ENCODE data around the gene RAC2.
"Not testable (repeated sequence)": the region's sequence is repeated elsewhere in the genome, so short reads cannot be mapped to it uniquely, and the experiment has no call there.

RAC2 gene

GRCh38 chr22:37201443-37201820, 42.6 kb downstream of the RAC2 start:
- DNase-seq: not testable (repeated sequence)

- no peak for DNase-seq
Measured at GRCh38 chr22:37199760-37200108, 44.3 kb downstream of the RAC2 start.

GRCh38 chr22:37199103-37199759, 44.8 kb downstream of the RAC2 start:
- peak; percentile 99 for DNase-seq

GRCh38 chr22:37198258-37199102, 45.6 kb downstream of the RAC2 start:
- DNase-seq: peak; percentile 92

- DNase-seq: no peak
Measured at GRCh38 chr22:37197451-37198257, 46.4 kb downstream of the RAC2 start.

- no peak for DNase-seq
Measured at GRCh38 chr22:37196539-37197450, 47.3 kb downstream of the RAC2 start.

- no peak for DNase-seq
Measured at GRCh38 chr22:37195921-37196320, 48.1 kb downstream of the RAC2 start.

- no peak for DNase-seq
Measured at GRCh38 chr22:37194750-37195149, 49.3 kb downstream of the RAC2 start.

- peak; percentile 62 for DNase-seq
Measured at GRCh38 chr22:37193629-37194191, 50.4 kb downstream of the RAC2 start.

GRCh38 chr22:37192741-37193140, 51.3 kb downstream of the RAC2 start:
- no peak for DNase-seq

- no peak for DNase-seq
Measured at GRCh38 chr22:37192204-37192603, 51.9 kb downstream of the RAC2 start.

GRCh38 chr22:37190262-37190780, 53.7 kb downstream of the RAC2 start:
- no peak for DNase-seq

- no peak for DNase-seq
Measured at GRCh38 chr22:37188901-37189466, 55.1 kb downstream of the RAC2 start.

GRCh38 chr22:37187891-37188761, 55.9 kb downstream of the RAC2 start, which contains the start of gene C1QTNF6:
C1QTNF6 (minus strand) TSS chr22:37188247; CDS start chr22:37188213, 34 bp downstream.
- DNase-seq: no peak

- DNase-seq: no peak
Measured at GRCh38 chr22:37187552-37187890, 56.5 kb downstream of the RAC2 start.

GRCh38 chr22:37186997-37187522, 57.0 kb downstream of the RAC2 start:
- no peak for DNase-seq

GRCh38 chr22:37186228-37186996, 57.7 kb downstream of the RAC2 start:
- peak; percentile 88 for DNase-seq

- DNase-seq: no peak
Measured at GRCh38 chr22:37185646-37186227, 58.3 kb downstream of the RAC2 start.
